ENCODE results near the gene PTGIS.

- TF ChIP-seq EZH2 (IDR thresholded peaks at IDR 0.05; ENCODE audit: insufficient read depth, poor library complexity, severe bottlenecking) (no peak), EZH2phosphoT487 (IDR thresholded peaks at IDR 0.05; ENCODE audit: insufficient read depth, low read depth) (no peak)
Measured at GRCh38 chr20:49542514-49542991, 25.4 kb downstream of the PTGIS start.
